GM19043 (cell line): ENCODE data around the gene SOST.

ENCODE experiments used
- ATAC-seq: cut with Tn5 transposase; IDR thresholded peaks from one replicate; pipeline ENCODE4 v1.9.1; 2021; ENCODE audit warnings: low read depth; ENCODE audit not compliant: unreplicated experiment

SOST gene

GRCh38 chr17:43753493-43754129, 5.0 kb downstream of the SOST start:
- ATAC-seq = no peak

- ATAC-seq = no peak
Observed at GRCh38 chr17:43750153-43750552, 8.4 kb downstream of the SOST start.

- ATAC-seq = no peak
Observed at GRCh38 chr17:43745541-43745940, 13.1 kb downstream of the SOST start.

GRCh38 chr17:43741636-43742035, 17.0 kb downstream of the SOST start:
- no peak for ATAC-seq

- no peak for ATAC-seq
Observed at GRCh38 chr17:43740541-43740940, 18.1 kb downstream of the SOST start.

GRCh38 chr17:43737722-43738121, 20.9 kb downstream of the SOST start:
- no peak for ATAC-seq

- no peak for ATAC-seq
Observed at GRCh38 chr17:43736389-43736788, 22.2 kb downstream of the SOST start.

- no peak for ATAC-seq
Observed at GRCh38 chr17:43734376-43734775, 24.2 kb downstream of the SOST start.

GRCh38 chr17:43733956-43734355, 24.6 kb downstream of the SOST start:
- ATAC-seq = no peak

GRCh38 chr17:43732958-43733357, 25.6 kb downstream of the SOST start:
- no peak for ATAC-seq

GRCh38 chr17:43728081-43728480, 30.5 kb downstream of the SOST start:
- ATAC-seq = no peak

- no peak for ATAC-seq
Observed at GRCh38 chr17:43723697-43724359, 34.8 kb downstream of the SOST start.

- ATAC-seq = no peak
Observed at GRCh38 chr17:43722870-43723665, 35.5 kb downstream of the SOST start.

GRCh38 chr17:43722269-43722619, 36.3 kb downstream of the SOST start:
- no peak for ATAC-seq

GRCh38 chr17:43721537-43722268, 36.9 kb downstream of the SOST start:
- no peak for ATAC-seq

- ATAC-seq = no peak
Observed at GRCh38 chr17:43720311-43721060, 38.1 kb downstream of the SOST start.

GRCh38 chr17:43719578-43719977, 39.0 kb downstream of the SOST start:
- ATAC-seq = no peak

- ATAC-seq = no peak
Observed at GRCh38 chr17:43718544-43718943, 40.0 kb downstream of the SOST start.

- ATAC-seq = no peak
Observed at GRCh38 chr17:43717913-43718312, 40.7 kb downstream of the SOST start.

- no peak for ATAC-seq
Observed at GRCh38 chr17:43714465-43715149, 44.0 kb downstream of the SOST start.
